ENCODE data around the gene MYMK. TPM values are rescaled to one million over a fixed set of nuclear protein-coding genes. Genes with fewer than 3 reads are reported as not detected.

Gene MYMK, protein sequence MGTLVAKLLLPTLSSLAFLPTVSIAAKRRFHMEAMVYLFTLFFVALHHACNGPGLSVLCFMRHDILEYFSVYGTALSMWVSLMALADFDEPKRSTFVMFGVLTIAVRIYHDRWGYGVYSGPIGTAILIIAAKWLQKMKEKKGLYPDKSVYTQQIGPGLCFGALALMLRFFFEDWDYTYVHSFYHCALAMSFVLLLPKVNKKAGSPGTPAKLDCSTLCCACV
- not detected in 5 replicates for total RNA-seq (2022; extraction: Qiagen RNA extraction; ENCODE audit: low read depth)

GRCh38 chr9:133524679-133525228 lies at the start of gene MYMK:
MYMK (minus strand) TSS chr9:133524959; CDS start chr9:133524844, 115 bp downstream.

GRCh38 chr9:133534346-133535291 lies 9.9 kb upstream of the MYMK start, which contains the start of gene ADAMTSL2:
ADAMTSL2 (plus strand) TSS chr9:133534704; CDS start chr9:133536713, 2,009 bp downstream.

DNA sequence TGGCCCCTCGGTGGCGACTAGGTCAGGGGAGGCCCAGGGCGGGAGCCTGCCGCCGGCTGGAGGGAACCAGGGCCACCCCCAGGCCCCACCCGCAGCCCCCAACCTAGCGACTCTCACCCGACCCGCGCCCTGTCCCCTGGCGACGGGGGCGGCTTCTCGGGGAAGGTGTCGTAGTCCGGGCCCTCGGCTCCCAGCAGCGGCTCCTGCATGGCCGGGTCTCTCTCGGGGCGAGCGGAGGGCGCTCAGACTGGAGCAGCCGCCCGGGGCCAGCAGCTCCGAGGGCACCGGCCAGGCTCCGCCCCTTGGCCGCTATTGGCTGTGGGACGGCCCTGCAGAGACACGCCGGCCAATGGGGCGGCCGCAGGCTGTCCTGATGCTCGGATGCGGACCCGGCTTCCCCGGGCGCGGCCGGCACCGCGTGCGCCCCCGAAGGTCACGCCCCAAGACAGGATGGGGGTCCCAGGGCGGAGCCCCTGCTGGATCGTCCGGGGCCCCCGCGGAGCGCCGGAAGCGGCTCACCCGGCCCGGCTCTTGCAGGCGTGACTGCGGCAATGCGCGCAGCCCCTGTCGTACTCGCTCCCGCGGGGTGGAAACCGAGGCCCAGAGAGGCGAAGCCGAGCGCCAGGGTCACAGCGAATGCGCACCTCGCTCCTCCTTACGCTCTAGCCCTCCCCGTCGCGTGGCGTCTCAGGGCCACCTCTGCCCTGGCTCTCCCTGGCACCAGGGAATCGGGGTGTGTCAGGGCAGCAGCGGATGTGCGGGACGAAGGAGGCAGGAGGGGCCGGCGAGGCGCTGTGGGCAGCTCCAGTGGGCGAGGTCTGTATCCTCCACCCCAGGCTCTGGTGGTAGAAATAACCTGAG lies 45.7 kb downstream of the MYMK start, which contains the start of gene SLC2A6:
Gene SLC2A6, minus strand, starts transcription at position 249 of the 861 bp plus-strand sequence. Its CDS starts 40 bp downstream, at position 209.

Other genes with a start within 250 kb of the MYMK start
- not detected in 5 replicates for gene ABO, start 249.8 kb downstream of the MYMK start, total RNA-seq (2022; extraction: Qiagen RNA extraction; ENCODE audit: low read depth)
- 21.9 to 29.2 TPM (median 25.7 TPM) in 5 replicates for gene SURF6, start 188.8 kb downstream of the MYMK start, total RNA-seq (2022; extraction: Qiagen RNA extraction; ENCODE audit: low read depth)
- gene MED22, start 176.8 kb downstream of the MYMK start, total RNA-seq (2022; extraction: Qiagen RNA extraction; ENCODE audit: low read depth) = 25.4 to 31.8 TPM (median 30.0 TPM) in 5 replicates
- gene RPL7A, start 176.7 kb downstream of the MYMK start, total RNA-seq (2022; extraction: Qiagen RNA extraction; ENCODE audit: low read depth) = 3,238 to 3,462 TPM (median 3,433 TPM) in 5 replicates
- 40.7 to 46.1 TPM (median 43.4 TPM) in 5 replicates for gene SURF1, start 168.5 kb downstream of the MYMK start, total RNA-seq (2022; extraction: Qiagen RNA extraction; ENCODE audit: low read depth)
- 41.1 to 54.3 TPM (median 46.6 TPM) in 5 replicates for gene SURF2, start 168.4 kb downstream of the MYMK start, total RNA-seq (2022; extraction: Qiagen RNA extraction; ENCODE audit: low read depth)
- 190 to 220 TPM (median 208 TPM) in 5 replicates for gene SURF4, start 148.9 kb downstream of the MYMK start, total RNA-seq (2022; extraction: Qiagen RNA extraction; ENCODE audit: low read depth)
- gene STKLD1, start 148.6 kb downstream of the MYMK start, total RNA-seq (2022; extraction: Qiagen RNA extraction; ENCODE audit: low read depth) = 0.55 to 1.5 TPM (median 1.1 TPM) in 5 replicates
- gene REXO4, start 106.9 kb downstream of the MYMK start, total RNA-seq (2022; extraction: Qiagen RNA extraction; ENCODE audit: low read depth) = 28.7 to 41.2 TPM (median 37.6 TPM) in 5 replicates
- 0.49 to 0.82 TPM (median 0.52 TPM) in 5 replicates for gene ADAMTS13, start 102.6 kb downstream of the MYMK start, total RNA-seq (2022; extraction: Qiagen RNA extraction; ENCODE audit: low read depth)
- gene CACFD1, start 65.0 kb downstream of the MYMK start, total RNA-seq (2022; extraction: Qiagen RNA extraction; ENCODE audit: low read depth) = 3.6 to 4.7 TPM (median 4.1 TPM) in 5 replicates
- gene SLC2A6, start 45.9 kb downstream of the MYMK start, total RNA-seq (2022; extraction: Qiagen RNA extraction; ENCODE audit: low read depth) = 15.4 to 21.8 TPM (median 20.4 TPM) in 5 replicates
- not detected in 5 replicates for gene ADAMTSL2, start 9.7 kb upstream of the MYMK start, total RNA-seq (2022; extraction: Qiagen RNA extraction; ENCODE audit: low read depth)
- gene FAM163B, start 84.4 kb upstream of the MYMK start, total RNA-seq (2022; extraction: Qiagen RNA extraction; ENCODE audit: low read depth) = not detected in 5 replicates
- gene DBH, start 111.4 kb upstream of the MYMK start, total RNA-seq (2022; extraction: Qiagen RNA extraction; ENCODE audit: low read depth) = not detected in 5 replicates
- gene SARDH, start 213.4 kb upstream of the MYMK start, total RNA-seq (2022; extraction: Qiagen RNA extraction; ENCODE audit: low read depth) = 0.07 to 0.13 TPM (median 0.08 TPM) in 4 of 5 replicates, not detected in the other